OCI-LY7 (cell line): ENCODE results near the gene WWOX.

Experiments used
- CTCF ChIP-seq: fragments of 200-600 bp; sonication (generic); conservative IDR thresholded peaks from 2 replicates; pipeline ENCODE4 v1.5.1; 2014; ENCODE audit warnings: mild to moderate bottlenecking, antibody characterized with exemption, low read length, moderate library complexity, mixed read lengths
- EZH2phosphoT487 ChIP-seq: fragments of 200-600 bp; sonication (generic); IDR thresholded peaks from 2 replicates; pipeline ENCODE4 v1.6.1; 2018; ENCODE audit warnings: low read depth, borderline replicate concordance, mild to moderate bottlenecking, mixed run types, antibody characterized with exemption, low read length, moderate library complexity, mixed read lengths

GRCh38 chr16:79003026-79003609, 903.7 kb downstream of the WWOX start:
- TF ChIP-seq CTCF, result no peak
- no peak for TF ChIP-seq EZH2phosphoT487
